K562 (cell line): ENCODE data around the gene NME2. TPM values are rescaled to one million over a fixed set of nuclear protein-coding genes. Genes with fewer than 3 reads are reported as not detected.

Source experiments
- ATAC-seq: fragments of 200-7000 bp; cut with Tn5 transposase; 3 replicates; pipeline ENCODE4 v1.9.1; 2020; ENCODE audit warnings: moderate library complexity
- BruUV-seq: library from RNA; stranded (reverse); fragments of 400-500 nt; replicated peaks from 2 replicates; lab custom pipeline; 2021; lab: Mats Ljungman, UMichigan
- CTCF ChIA-PET: fragments of 300-600 bp; formaldehyde crosslinking; extraction: SDS; loops from one replicate; lab custom pipeline; 2021; ENCODE audit warnings: low intra/inter-chr PET ratio; lab: Yijun Ruan, JAX
- POLR2A ChIA-PET: fragments of 300-600, 350-650 bp; sonication (Branson Sonifier 250); formaldehyde crosslinking; extraction: SDS; loops from one replicate; lab custom pipeline; 2021; ENCODE audit warnings: antibody characterized with exemption, inconsistent platforms; lab: Yijun Ruan, JAX
- DNase-seq, 4 experiments: peaks; one replicate each; pipeline versions ENCODE4 v3.0.0 to v3.0.0-alpha.2; 2011 to 2018; ENCODE audit warnings: low spot score in 3 of 4, mixed read lengths in 3 of 4; ENCODE audit errors: extremely low read depth in 1 of 4
- FAIRE-seq: peaks from 2 replicates; lab custom pipeline; 2011; peaks lifted over from hg19 to GRCh38; lab: Jason Lieb, UNC
- H2AFZ ChIP-seq: 2 replicates; pipeline ENCODE4 v1.6.0; 2011; ENCODE audit warnings: low read depth, low read length, control low read depth, inconsistent platforms
- H3K27ac ChIP-seq: fragments of 200-600 bp; 3 replicates; pipeline ENCODE4 v1.8.0; 2011; ENCODE audit warnings: low read depth, mild to moderate bottlenecking, control low read depth, inconsistent platforms, low read length, moderate library complexity, mixed read lengths; ENCODE audit errors: extremely low read depth
- H3K27me3 ChIP-seq, 2 experiments: fragments of 300-600 bp in 1 of 2; 2 replicates in 1 of 2; 3 replicates in 1 of 2; pipeline versions ENCODE4 v1.6.0 to v1.8.0; 2011; ENCODE audit warnings: inconsistent platforms in 2 of 2, low read length in 2 of 2, mild to moderate bottlenecking in 1 of 2, mixed read lengths in 1 of 2, moderate library complexity in 1 of 2; ENCODE audit not compliant: control insufficient read depth in 2 of 2, insufficient read depth in 2 of 2
- H3K36me3 ChIP-seq: fragments of 300-600 bp; 3 replicates; pipeline ENCODE4 v1.8.0; 2011; ENCODE audit warnings: mild to moderate bottlenecking, low read length, inconsistent platforms; ENCODE audit not compliant: control insufficient read depth, insufficient read depth
- H3K4me1 ChIP-seq, 2 experiments: fragments of 200-600 bp in 1 of 2; replicated peaks in 1 of 2; 2 replicates in 1 of 2; 3 replicates in 1 of 2; pipeline versions ENCODE4 v1.5.1 to v1.8.0; 2011; ENCODE audit warnings: inconsistent platforms in 2 of 2, low read length in 2 of 2, mild to moderate bottlenecking in 1 of 2, mixed read lengths in 1 of 2, moderate library complexity in 1 of 2; ENCODE audit not compliant: control insufficient read depth in 2 of 2, insufficient read depth in 2 of 2
- H3K4me2 ChIP-seq: 2 replicates; pipeline ENCODE4 v1.6.1; 2011; ENCODE audit warnings: low read length, control low read depth, inconsistent platforms, mixed read lengths; ENCODE audit not compliant: insufficient read depth
- H3K4me3 ChIP-seq: fragments of 200-600 bp; sonication (generic), shearing (Covaris generic); 2 replicates; pipeline ENCODE4 v1.5.1; 2016; ENCODE audit warnings: control low read depth, inconsistent platforms
- H3K79me2 ChIP-seq: fragments of 200-600 bp; 3 replicates; pipeline ENCODE4 v1.8.0; 2011; ENCODE audit warnings: low read length, inconsistent platforms; ENCODE audit not compliant: control insufficient read depth, insufficient read depth
- H3K9ac ChIP-seq, 2 experiments: 2 replicates each; pipeline versions ENCODE4 v1.6.0 to v1.6.1; 2011; ENCODE audit warnings: low read depth in 2 of 2, low read length in 2 of 2, control low read depth in 1 of 2, inconsistent platforms in 1 of 2, mild to moderate bottlenecking in 1 of 2, mixed read lengths in 1 of 2; ENCODE audit not compliant: insufficient read depth in 1 of 2
- H3K9me1 ChIP-seq: one replicate; pipeline ENCODE4 v1.6.0; 2011; ENCODE audit warnings: inconsistent platforms, mild to moderate bottlenecking, low read length, moderate library complexity; ENCODE audit not compliant: control insufficient read depth, insufficient read depth
- H3K9me3 ChIP-seq: replicated peaks from 2 replicates; pipeline ENCODE4 v1.5.1; 2011; ENCODE audit warnings: low read depth, low read length, inconsistent platforms; ENCODE audit not compliant: control insufficient read depth, insufficient read depth
- H4K20me1 ChIP-seq: replicated peaks from 2 replicates; pipeline ENCODE4 v1.6.1; 2011; ENCODE audit warnings: low read length, inconsistent platforms, mixed read lengths; ENCODE audit not compliant: control insufficient read depth, insufficient read depth
- ATF2 ChIP-seq: sonication (generic); formaldehyde crosslinking; IDR thresholded peaks from 2 replicates; pipeline ENCODE4 v1.8.1; 2022; ENCODE audit warnings: missing genetic modification reagents
- ATF4 ChIP-seq: fragments of 450-650 bp; formaldehyde crosslinking; IDR thresholded peaks from 2 replicates; pipeline ENCODE4 v1.4.0; 2022; ENCODE audit warnings: mild to moderate bottlenecking, moderate library complexity
- ELF1 ChIP-seq: fragments of 200-800 bp; sonication (Bioruptor generic); IDR thresholded peaks from 2 replicates; pipeline ENCODE4 v1.6.1; 2016; ENCODE audit warnings: missing genetic modification characterization, missing compliant biosample characterization
- HDAC3 ChIP-seq: fragments of 450-650 bp; IDR thresholded peaks from 2 replicates; pipeline ENCODE4 v1.6.1; 2018; ENCODE audit warnings: borderline replicate concordance, mild to moderate bottlenecking, moderate library complexity; ENCODE audit not compliant: partially characterized antibody
- ILF3 ChIP-seq: fragments of 450-650 bp; IDR thresholded peaks from 2 replicates; pipeline ENCODE4 v1.6.1; 2018; ENCODE audit warnings: antibody characterized with exemption, mild to moderate bottlenecking, moderate library complexity, borderline replicate concordance
- ILK ChIP-seq: fragments of 450-650 bp; IDR thresholded peaks from 2 replicates; pipeline ENCODE4 v1.6.1; 2016; ENCODE audit warnings: missing genetic modification characterization, low read depth, mild to moderate bottlenecking, missing compliant biosample characterization, moderate library complexity, borderline replicate concordance
- MYNN ChIP-seq, 2 experiments: sonication (generic); formaldehyde crosslinking in 1 of 2; IDR thresholded peaks; 2 replicates each; pipeline versions ENCODE4 v1.5.0 to v1.6.1; 2016 to 2020; ENCODE audit warnings: antibody characterized with exemption in 1 of 2, missing genetic modification reagents in 1 of 2
- NFYB ChIP-seq: IDR thresholded peaks from 2 replicates; pipeline ENCODE4 v1.6.1; 2011; ENCODE audit warnings: mild to moderate bottlenecking, moderate library complexity; ENCODE audit not compliant: insufficient read length; ENCODE audit errors: extremely low read depth
- OTX1 ChIP-seq: fragments of 450-650 bp; formaldehyde crosslinking; IDR thresholded peaks from 2 replicates; pipeline ENCODE4 v1.4.0; 2022; ENCODE audit warnings: mild to moderate bottlenecking
- PML ChIP-seq: IDR thresholded peaks from 2 replicates; pipeline ENCODE4 v1.6.1; 2012; ENCODE audit warnings: low read length, inconsistent platforms
- RBBP5 ChIP-seq: fragments of 200-600 bp; sonication (generic); IDR thresholded peaks from 2 replicates; pipeline ENCODE4 v1.6.1; 2012; ENCODE audit warnings: borderline replicate concordance, mild to moderate bottlenecking, low read length, control low read depth, inconsistent platforms; ENCODE audit not compliant: insufficient read depth, poor library complexity, severe bottlenecking
- SAFB2 ChIP-seq: fragments of 200-400 bp; formaldehyde crosslinking; IDR thresholded peaks from 2 replicates; pipeline ENCODE4 v1.6.1; 2018; ENCODE audit warnings: borderline replicate concordance, low read length, low read depth, moderate library complexity; ENCODE audit not compliant: severe bottlenecking
- SNAPC5 ChIP-seq: fragments of 250-450 bp; sonication (Bioruptor Pico); IDR thresholded peaks from 2 replicates; pipeline ENCODE4 v1.8.0; 2021; ENCODE audit warnings: moderate library complexity, mild to moderate bottlenecking, inconsistent platforms
- STAG1 ChIP-seq: sonication (generic); formaldehyde crosslinking; IDR thresholded peaks from 2 replicates; pipeline ENCODE4 v1.5.0; 2020; ENCODE audit warnings: missing genetic modification reagents, borderline replicate concordance
- ZNF140 ChIP-seq: fragments of 250-450 bp; sonication (Bioruptor Pico); IDR thresholded peaks from 2 replicates; pipeline ENCODE4 v1.8.0; 2021; ENCODE audit warnings: moderate library complexity, mild to moderate bottlenecking, inconsistent platforms
- ZNF57 ChIP-seq: fragments of 450-650 bp; formaldehyde crosslinking; IDR thresholded peaks from 2 replicates; pipeline ENCODE4 v1.4.0; 2020; ENCODE audit warnings: mild to moderate bottlenecking, moderate library complexity
- ZNF75A ChIP-seq: fragments of 450-650 bp; formaldehyde crosslinking; IDR thresholded peaks from 2 replicates; pipeline ENCODE4 v1.4.0; 2020; ENCODE audit warnings: mild to moderate bottlenecking
- ZZZ3 ChIP-seq: fragments of 450-650 bp; IDR thresholded peaks from 2 replicates; pipeline ENCODE4 v1.6.1; 2016; ENCODE audit warnings: antibody characterized with exemption, mild to moderate bottlenecking, moderate library complexity
- WGBS: fragments of 100-300 bp; shearing (Covaris generic); methylation state at CpG from one replicate; pipeline ENCODE4 v1.1.6; 2016; ENCODE audit warnings: low coverage, mixed read lengths; ENCODE audit not compliant: insufficient coverage; ENCODE audit errors: missing lambda C conversion rate; 5-methylcytosine and 5-hydroxymethylcytosine counted together
- in situ Hi-C: fragments of 300-500 bp; cut with MboI; formaldehyde crosslinking; loops from 4 replicates; pipeline ENCODE4 v1.15.0; 2018; ENCODE audit warnings: inconsistent platforms, mixed read lengths
- intact Hi-C: fragments of 100-400 bp; cut with micrococcal nuclease; formaldehyde crosslinking; loops from 2 replicates; pipeline ENCODE4 v1.14.2; 2022
- polyA plus RNA-seq, 8 experiments: library from polyadenylated mRNA; depleted of rRNA in 4 of 8; stranded (reverse) in 5 of 8; unstranded in 3 of 8; fragments of >200 nt; fragmentation: Nextera tagmentation in 2 of 8; fragmentation: Illumina TruSeq in 1 of 8; extraction: Ambion mirVana in 2 of 8; extraction: Trizol in 1 of 8; gene quantifications; 2 replicates each; pipeline versions ENCODE4 v1.2.1 to v1.2.3, GENCODE V29; 2011 to 2014; ENCODE audit warnings: inconsistent platforms in 1 of 8, missing spikeins in 1 of 8
- total RNA-seq, 7 experiments: library from RNA; depleted of rRNA in 6 of 7; stranded (reverse); fragments of >200 nt in 6 of 7; fragmentation: Illumina TruSeq in 2 of 7; extraction: Trizol in 2 of 7; gene quantifications; 2 replicates each; pipeline versions ENCODE4 v1.2.1 to v1.2.3, GENCODE V29; 2011 to 2021; ENCODE audit warnings: low replicate concordance in 1 of 7

Gene NME2
- total and polyA plus RNA-seq, 9 of the 15 experiments (the other 6 are each of a cell fraction or from before 2014, with no cell fraction given): 684 to 1,202 (median 924) TPM

- TF ChIP-seq ATF2: no peak
- no peak for TF ChIP-seq ILF3
- TF ChIP-seq SAFB2: no peak
- no peak for TF ChIP-seq STAG1
- TF ChIP-seq ZNF57 (CRISPR knock-in tag): no peak
- no peak for TF ChIP-seq PML
Measured at GRCh38 chr17:51197754-51198153, 31.5 kb downstream of the NME2 start (continued).

GRCh38 chr17:51200295-51200694, 34.1 kb downstream of the NME2 start:
- FAIRE-seq (no peak), ATAC-seq (no peak), DNase-seq (no peak)
- Histone ChIP-seq H4K20me1 (no peaks in the 10 kb centered on the region), H3K4me1 (no peaks in the 10 kb centered on the region), H3K9me1 (peaks cover 4% of the 10 kb centered on the region), H3K36me3 (peaks cover 78% of the 10 kb centered on the region), H2AFZ (no peak overlapping the region), H3K27me3 (no peaks in the 10 kb centered on the region), H3K79me2 (no peaks in the 10 kb centered on the region), H3K4me2 (no peak overlapping the region), H3K9me3 (no peaks in the 10 kb centered on the region), H3K27ac (no peak overlapping the region), H3K9ac (no peak overlapping the region), H3K4me3 (no peak overlapping the region)
- WGBS: 90% methylated on average over 3 of the region's 6 CpGs
- in situ Hi-C loops (no loop called here), intact Hi-C loops (no loop called here)
- CTCF ChIA-PET: no interaction called here
- POLR2A ChIA-PET: interaction anchor here (0.8 to 1.4 kb wide), 4 partner anchors 12 to 22 kb away, joined by 3 to 4 read pairs (median 3); no protein-coding TSS in a partner anchor
- no TSS peak for BruUV-seq
- TF ChIP-seq ZNF140 (no peak), ELF1 (tag) (no peak), ZNF75A (no peak), HDAC3 (no peak), OTX1 (CRISPR knock-in tag) (no peak), SNAPC5 (CRISPR knock-in tag) (no peak), NFYB (no peak), RBBP5 (no peak), ZZZ3 (no peak), MYNN (IDR thresholded peaks at IDR 0.05) (no peak), MYNN (CRISPR knock-in tag; IDR thresholded peaks at IDR 0.05) (no peak), ILK (tag) (no peak), ATF4 (CRISPR knock-in tag) (no peak)
